Lower leg skin (tissue), 3 donors: ENCODE measurements around the gene SASH1.

Experiments
- CTCF ChIP-seq, 3 donors: fragments of 450-650 bp; IDR thresholded peaks; one replicate each; pipeline ENCODE4 v1.5.1; 2016; ENCODE audit warnings: antibody characterized with exemption in 3 of 3, mild to moderate bottlenecking in 3 of 3, moderate library complexity in 2 of 3
- POLR2A ChIP-seq, 2 donors: fragments of 450-650 bp; IDR thresholded peaks; one replicate each; pipeline ENCODE4 v1.6.1; 2016 to 2017; ENCODE audit warnings: antibody characterized with exemption in 2 of 2, mild to moderate bottlenecking in 1 of 2, moderate library complexity in 1 of 2

DNA sequence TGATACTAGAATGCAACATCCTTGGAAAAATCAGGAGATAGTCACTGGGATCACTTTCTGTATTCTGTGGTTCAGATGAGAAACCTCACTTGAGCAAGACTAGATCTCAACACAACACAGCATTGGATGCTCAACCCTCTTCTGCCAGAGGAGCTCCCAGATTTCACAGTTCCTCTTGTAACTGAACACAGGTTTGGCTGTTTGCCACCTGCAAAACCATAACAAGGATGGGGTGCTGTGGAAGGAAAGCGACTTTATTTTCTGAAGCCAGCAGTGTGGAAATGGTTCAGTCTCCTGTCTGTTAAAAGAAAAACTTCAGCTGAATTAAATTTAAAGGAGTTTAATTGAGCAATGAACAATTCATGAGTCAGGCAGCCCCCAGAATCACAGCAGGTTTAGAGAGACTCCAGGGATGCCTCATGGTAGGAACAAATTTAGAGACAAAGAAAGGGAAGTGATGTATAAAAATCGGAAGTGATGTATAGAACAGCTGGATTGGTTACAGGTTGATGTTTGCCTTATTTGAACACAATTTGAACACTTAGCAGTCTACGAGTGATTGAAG is 254.3 kb downstream of the SASH1 start:
- TF ChIP-seq CTCF (IDR thresholded peaks at IDR 0.05) (no peak), POLR2A (IDR thresholded peaks at IDR 0.05) (no peak)
